Measurements from ENCODE around the gene PTPRK. TPM values are rescaled to one million over a fixed set of nuclear protein-coding genes. Genes with fewer than 3 reads are reported as not detected.
A peak's percentile ranks its signal among the peaks of the same experiment; 100 is the strongest.

PTPRK gene
- polyA plus RNA-seq = 10.2 TPM

- peak within 1 kb of the TSS in 1 of 3 donors; percentile 4 for H3K27ac Mint-ChIP-seq
- peaks cover 41% of the 10 kb centered on the region for H3K27me3 Mint-ChIP-seq
- no peaks in the 10 kb centered on the region for H3K9me3 Mint-ChIP-seq
- peak within 1 kb of the TSS; percentile 82 to 92 (median 88) for H3K4me3 Mint-ChIP-seq
- H3K36me3 Mint-ChIP-seq = no peaks in the 10 kb centered on the region
- peaks cover 0 to 17% (median 6%) of the 10 kb centered on the region in 3 donors for H3K4me1 Mint-ChIP-seq
Observed at GRCh38 chr6:128520436-128521281, at the start of gene PTPRK. Gene PTPRK, minus strand, starts transcription at chr6:128520599. Its CDS starts 241 bp downstream, at chr6:128520358.

GRCh38 chr6:128567029-128567428 is 46.6 kb upstream of the PTPRK start:
- H3K27ac Mint-ChIP-seq = no peak overlapping the region
- H3K36me3 Mint-ChIP-seq = peaks cover 1% of the 10 kb centered on the region
- H3K4me1 Mint-ChIP-seq = no peaks in the 10 kb centered on the region
- H3K27me3 Mint-ChIP-seq = no peaks in the 10 kb centered on the region
- no peak overlapping the region for H3K4me3 Mint-ChIP-seq
- H3K9me3 Mint-ChIP-seq = peaks cover 0 to 2% (median 0%) of the 10 kb centered on the region in 3 donors

DNA sequence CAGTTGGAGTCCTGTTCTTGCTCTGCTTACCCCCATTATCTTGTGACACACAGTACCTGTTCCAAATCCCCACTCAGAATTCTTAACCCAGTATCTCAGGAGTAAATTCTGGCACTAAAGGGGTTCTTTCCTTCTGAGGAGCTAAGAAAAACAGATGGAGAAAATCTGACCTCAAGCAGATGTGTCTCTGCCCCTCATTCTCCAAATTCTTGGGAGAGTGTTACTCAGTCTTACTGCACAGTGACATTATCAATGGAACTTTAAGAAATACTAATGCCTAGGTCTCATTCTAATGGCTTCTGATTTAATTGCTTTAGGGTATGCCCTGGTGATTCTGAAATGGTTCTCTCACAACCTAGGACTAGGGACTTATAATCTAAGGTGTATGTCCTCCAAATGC is 40.6 kb upstream of the PTPRK start:
- H3K36me3 Mint-ChIP-seq = no peaks in the 10 kb centered on the region
- H3K27me3 Mint-ChIP-seq = no peaks in the 10 kb centered on the region
- no peak overlapping the region for H3K4me3 Mint-ChIP-seq
- no peaks in the 10 kb centered on the region for H3K9me3 Mint-ChIP-seq
- H3K27ac Mint-ChIP-seq = no peak overlapping the region
- H3K4me1 Mint-ChIP-seq = no peaks in the 10 kb centered on the region

DNA sequence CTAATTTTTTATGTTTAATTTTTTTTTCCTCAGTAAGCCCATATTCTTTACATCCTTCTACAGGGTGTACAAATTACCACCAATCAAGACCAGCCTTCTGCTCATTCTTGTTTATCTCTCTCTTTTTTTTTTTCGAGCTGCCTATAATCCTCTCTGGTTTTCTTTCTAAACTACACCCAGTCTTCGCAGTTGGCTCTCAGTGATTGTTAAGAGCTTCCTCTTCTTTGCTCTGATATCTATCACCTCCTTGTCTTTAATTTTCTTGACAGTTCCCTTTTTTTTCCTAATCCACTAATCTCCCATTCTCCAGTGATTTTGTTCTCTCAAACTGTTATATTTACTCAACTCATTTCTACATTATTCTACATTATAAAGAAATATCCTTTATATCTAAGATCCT is 38.5 kb upstream of the PTPRK start:
- peak overlapping the region in 1 of 4 donors; percentile 46 for H3K4me3 Mint-ChIP-seq
- H3K27ac Mint-ChIP-seq = no peak overlapping the region
- H3K36me3 Mint-ChIP-seq = no peaks in the 10 kb centered on the region
- no peaks in the 10 kb centered on the region for H3K27me3 Mint-ChIP-seq
- H3K9me3 Mint-ChIP-seq = no peaks in the 10 kb centered on the region
- H3K4me1 Mint-ChIP-seq = no peaks in the 10 kb centered on the region

DNA sequence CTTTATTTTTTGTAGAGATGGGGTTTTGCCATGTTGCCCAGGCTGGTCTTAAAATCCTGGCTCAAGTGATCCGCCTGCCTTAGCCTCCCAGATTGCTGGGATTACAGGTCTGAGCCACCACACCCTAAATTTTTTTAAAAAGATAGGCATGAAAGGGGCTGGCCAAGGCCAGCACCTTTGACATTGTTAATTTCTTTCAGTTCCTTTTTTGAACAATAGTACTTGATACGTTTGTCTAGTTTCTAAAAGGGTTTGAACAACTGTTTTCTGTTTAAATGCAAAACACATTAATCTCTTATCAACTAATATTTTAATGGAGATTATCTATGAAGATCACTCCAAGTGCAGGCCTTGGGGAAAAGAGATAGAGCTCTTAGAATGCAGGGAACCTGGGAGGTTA is 37.6 kb upstream of the PTPRK start:
- H3K9me3 Mint-ChIP-seq = no peaks in the 10 kb centered on the region
- H3K4me1 Mint-ChIP-seq = no peaks in the 10 kb centered on the region
- no peaks in the 10 kb centered on the region for H3K36me3 Mint-ChIP-seq
- no peak overlapping the region for H3K4me3 Mint-ChIP-seq
- no peak overlapping the region for H3K27ac Mint-ChIP-seq
- no peaks in the 10 kb centered on the region for H3K27me3 Mint-ChIP-seq

GRCh38 chr6:128557081-128557480 is 36.7 kb upstream of the PTPRK start:
- no peak overlapping the region for H3K27ac Mint-ChIP-seq

GRCh38 chr6:128554302-128554701 is 33.9 kb upstream of the PTPRK start:
- no peak overlapping the region for H3K4me3 Mint-ChIP-seq
- H3K36me3 Mint-ChIP-seq = no peaks in the 10 kb centered on the region
- H3K9me3 Mint-ChIP-seq = no peaks in the 10 kb centered on the region
- no peaks in the 10 kb centered on the region for H3K27me3 Mint-ChIP-seq
- no peak overlapping the region for H3K27ac Mint-ChIP-seq
- no peaks in the 10 kb centered on the region for H3K4me1 Mint-ChIP-seq

More at GRCh38 chr6:128557081-128557480, 36.7 kb upstream of the PTPRK start:
- Mint-ChIP-seq H3K4me3 (no peak overlapping the region), H3K27me3 (no peaks in the 10 kb centered on the region), H3K4me1 (no peaks in the 10 kb centered on the region), H3K36me3 (no peaks in the 10 kb centered on the region), H3K9me3 (no peaks in the 10 kb centered on the region)

GRCh38 chr6:128541261-128541660 is 20.9 kb upstream of the PTPRK start:
- Mint-ChIP-seq H3K27me3 (no peaks in the 10 kb centered on the region), H3K4me1 (no peaks in the 10 kb centered on the region), H3K9me3 (no peaks in the 10 kb centered on the region), H3K27ac (no peak overlapping the region), H3K4me3 (no peak overlapping the region), H3K36me3 (no peaks in the 10 kb centered on the region)

DNA sequence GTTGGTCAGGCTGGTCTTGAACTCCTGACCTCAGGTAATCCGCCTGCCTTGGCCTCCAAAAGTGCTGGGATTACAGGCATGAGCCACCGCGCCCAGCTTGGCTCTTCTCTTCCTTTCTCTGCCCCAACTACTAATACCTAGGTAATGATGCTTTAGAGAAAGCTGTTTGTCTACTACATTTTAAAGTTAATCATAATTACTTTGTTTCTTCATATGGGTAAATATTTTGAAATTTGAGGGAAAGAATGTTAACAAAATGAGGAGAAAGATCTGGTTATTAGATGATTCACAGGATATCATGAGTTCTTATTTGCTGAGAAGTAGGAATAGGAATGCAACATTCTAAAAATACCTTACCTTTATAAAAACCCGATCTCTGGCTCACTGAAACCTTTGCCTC is 18.4 kb upstream of the PTPRK start:
- Mint-ChIP-seq H3K4me1 (no peaks in the 10 kb centered on the region), H3K27me3 (no peaks in the 10 kb centered on the region), H3K4me3 (no peak overlapping the region)

DNA sequence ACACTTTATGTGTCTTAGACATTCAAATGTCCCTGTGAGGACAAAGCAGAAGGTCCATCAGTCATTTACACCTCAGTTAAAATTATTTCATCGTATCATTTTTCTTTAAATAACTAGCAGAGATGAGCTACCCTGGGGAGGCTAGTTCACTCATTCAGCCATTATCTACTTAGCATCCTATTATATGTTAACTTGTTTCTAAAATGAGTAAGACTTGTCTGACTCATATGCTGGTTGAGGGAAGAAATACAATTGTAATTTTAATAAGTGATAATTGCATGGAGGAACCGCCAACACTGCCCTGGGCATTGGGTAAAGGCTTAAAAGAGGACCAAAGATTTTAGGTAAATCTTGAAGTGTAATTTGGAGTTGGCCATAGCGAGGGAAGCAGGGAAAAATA is 12.4 kb upstream of the PTPRK start:
- no peak overlapping the region for H3K4me3 Mint-ChIP-seq
- no peaks in the 10 kb centered on the region for H3K27me3 Mint-ChIP-seq
- H3K36me3 Mint-ChIP-seq = no peaks in the 10 kb centered on the region
- peaks cover 0 to 1% (median 0%) of the 10 kb centered on the region in 3 donors for H3K4me1 Mint-ChIP-seq
- no peak overlapping the region for H3K27ac Mint-ChIP-seq
- H3K9me3 Mint-ChIP-seq = peaks cover 0 to 3% (median 2%) of the 10 kb centered on the region in 3 donors

More for the DNA sequence above, 18.4 kb upstream of the PTPRK start:
- H3K27ac Mint-ChIP-seq = no peak overlapping the region
- H3K9me3 Mint-ChIP-seq = no peaks in the 10 kb centered on the region
- no peaks in the 10 kb centered on the region for H3K36me3 Mint-ChIP-seq

GRCh38 chr6:128532136-128532535 is 11.7 kb upstream of the PTPRK start:
- H3K27ac Mint-ChIP-seq = no peak overlapping the region
- H3K36me3 Mint-ChIP-seq = no peaks in the 10 kb centered on the region
- H3K4me3 Mint-ChIP-seq = no peak overlapping the region
- H3K9me3 Mint-ChIP-seq = peaks cover 0 to 3% (median 2%) of the 10 kb centered on the region in 3 donors
- H3K4me1 Mint-ChIP-seq = peaks cover 0 to 1% (median 0%) of the 10 kb centered on the region in 3 donors
- no peaks in the 10 kb centered on the region for H3K27me3 Mint-ChIP-seq

DNA sequence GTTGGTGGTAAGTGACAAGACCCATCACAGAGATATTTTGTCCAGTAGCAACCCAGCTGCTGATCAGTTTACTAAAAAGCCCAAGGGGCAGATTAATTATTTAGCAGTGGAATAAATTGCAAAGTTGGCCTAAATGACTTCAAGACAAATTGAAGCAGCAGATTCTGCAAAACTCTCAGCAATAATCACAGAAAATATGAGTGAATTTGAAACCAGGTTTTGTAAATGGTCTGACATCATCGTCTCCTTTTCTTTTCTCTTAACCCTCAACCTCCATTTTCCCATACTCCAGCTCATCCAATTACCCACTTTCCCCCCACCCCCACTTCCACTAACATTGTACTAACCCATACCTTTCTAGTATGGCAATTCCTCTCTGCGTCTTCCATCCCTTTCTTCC is 11.3 kb upstream of the PTPRK start:
- Mint-ChIP-seq H3K9me3 (peaks cover 0 to 3% (median 2%) of the 10 kb centered on the region in 3 donors), H3K4me1 (peaks cover 0 to 1% (median 0%) of the 10 kb centered on the region in 3 donors), H3K27ac (no peak overlapping the region), H3K4me3 (no peak overlapping the region), H3K36me3 (no peaks in the 10 kb centered on the region), H3K27me3 (no peaks in the 10 kb centered on the region)

DNA sequence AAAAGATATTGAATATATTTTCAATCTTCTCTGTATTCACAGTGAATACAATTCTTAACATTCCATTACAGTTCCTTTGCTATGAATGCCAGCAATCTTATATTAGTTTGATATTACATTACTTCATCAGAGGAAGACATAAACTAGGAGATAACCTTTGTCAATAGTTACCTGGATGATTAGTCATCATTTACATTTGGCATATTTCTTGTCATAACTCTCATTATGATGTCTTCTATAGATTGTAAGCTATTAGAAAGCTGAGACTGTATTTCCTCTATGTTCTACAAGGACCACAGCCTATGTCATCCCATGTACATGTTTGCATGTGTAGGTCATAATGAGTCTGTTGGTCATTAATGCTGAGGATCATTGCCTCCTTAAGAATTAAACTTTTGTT is 7.8 kb upstream of the PTPRK start:
- no peak overlapping the region for H3K27ac Mint-ChIP-seq
- no peak overlapping the region for H3K4me3 Mint-ChIP-seq
- no peaks in the 10 kb centered on the region for H3K36me3 Mint-ChIP-seq
- peaks cover 4% of the 10 kb centered on the region for H3K27me3 Mint-ChIP-seq
- peaks cover 0 to 3% (median 2%) of the 10 kb centered on the region in 3 donors for H3K9me3 Mint-ChIP-seq
- peaks cover 0 to 1% (median 0%) of the 10 kb centered on the region in 3 donors for H3K4me1 Mint-ChIP-seq

DNA sequence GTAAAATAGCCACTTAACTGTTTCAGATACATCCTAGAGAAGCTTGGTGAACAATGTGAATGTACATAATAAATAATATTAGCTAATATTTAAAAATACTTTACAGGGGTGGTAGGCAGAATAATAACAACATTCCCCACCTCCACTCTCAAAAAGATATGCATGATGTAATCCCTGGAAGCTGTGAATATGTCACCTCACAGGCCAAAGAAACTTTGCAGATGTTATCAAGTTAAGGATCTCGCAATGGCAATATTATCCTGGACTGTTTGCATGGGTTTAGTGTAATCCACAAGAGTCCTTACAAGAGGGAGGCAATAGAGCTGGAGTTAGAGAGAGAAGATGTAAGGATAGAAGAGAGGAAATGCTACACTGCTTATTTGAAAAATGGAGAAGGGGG is 7.0 kb upstream of the PTPRK start:
- no peak overlapping the region for H3K4me3 Mint-ChIP-seq
- peaks cover 0 to 2% (median 2%) of the 10 kb centered on the region in 3 donors for H3K9me3 Mint-ChIP-seq
- no peak overlapping the region for H3K27ac Mint-ChIP-seq
- H3K36me3 Mint-ChIP-seq = no peaks in the 10 kb centered on the region
- peaks cover 6% of the 10 kb centered on the region for H3K27me3 Mint-ChIP-seq
- H3K4me1 Mint-ChIP-seq = peaks cover 0 to 1% (median 0%) of the 10 kb centered on the region in 3 donors

GRCh38 chr6:128526152-128526914 is 5.9 kb upstream of the PTPRK start:
- Mint-ChIP-seq H3K4me3 (no peak overlapping the region), H3K4me1 (peaks cover 0 to 1% (median 0%) of the 10 kb centered on the region in 3 donors), H3K27ac (no peak overlapping the region), H3K9me3 (peaks cover 0 to 2% (median 2%) of the 10 kb centered on the region in 3 donors), H3K36me3 (no peaks in the 10 kb centered on the region), H3K27me3 (peaks cover 10% of the 10 kb centered on the region)
